Stimulated activated CD4-positive, alpha-beta T cell treated with anti-CD3 and anti-CD28 coated beads, Interleukin-4, amount 100 ng/mL, for 4 hours (primary cell): Measurements from ENCODE around the gene THRAP3.

Source experiments
- DNase-seq, 2 experiments: peaks; one replicate each; pipeline ENCODE4 v3.0.0-alpha.2; 2020

The THRAP3 gene

GRCh38 chr1:36330940-36331339, 106.7 kb downstream of the THRAP3 start:
- no peak for DNase-seq

GRCh38 chr1:36337830-36338229, 113.6 kb downstream of the THRAP3 start:
- no peak for DNase-seq

- DNase-seq: no peak
Measured at GRCh38 chr1:36339215-36339614, 115.0 kb downstream of the THRAP3 start.

- DNase-seq: no peak
Measured at GRCh38 chr1:36339615-36340014, 115.4 kb downstream of the THRAP3 start.

GRCh38 chr1:36341626-36342320, 117.5 kb downstream of the THRAP3 start:
- DNase-seq: no peak

GRCh38 chr1:36342426-36343185, 118.4 kb downstream of the THRAP3 start:
- DNase-seq: peak; percentile 54 to 58

GRCh38 chr1:36343651-36344394, 119.6 kb downstream of the THRAP3 start:
- DNase-seq: no peak

GRCh38 chr1:36344395-36344680, 120.1 kb downstream of the THRAP3 start:
- DNase-seq: no peak

GRCh38 chr1:36345353-36345752, 121.1 kb downstream of the THRAP3 start:
- DNase-seq: no peak

GRCh38 chr1:36346741-36347370, 122.6 kb downstream of the THRAP3 start:
- no peak for DNase-seq

GRCh38 chr1:36349241-36349671, 125.0 kb downstream of the THRAP3 start:
- DNase-seq: no peak

GRCh38 chr1:36349839-36350238, 125.6 kb downstream of the THRAP3 start:
- DNase-seq: no peak

- DNase-seq: peak; percentile 40 to 67
Measured at GRCh38 chr1:36350659-36351226, 126.5 kb downstream of the THRAP3 start.

- DNase-seq: no peak
Measured at GRCh38 chr1:36351227-36351977, 127.2 kb downstream of the THRAP3 start.

GRCh38 chr1:36352125-36352909, 128.1 kb downstream of the THRAP3 start:
- DNase-seq: no peak

GRCh38 chr1:36352910-36353878, 129.0 kb downstream of the THRAP3 start:
- DNase-seq: no peak

GRCh38 chr1:36354486-36354885, 130.2 kb downstream of the THRAP3 start:
- no peak for DNase-seq
